Activated T-helper 1 cell treated with Interleukin-2 at 50 U/mL for 16 hours (primary cell): ENCODE results near the gene PRAME.
"Not testable (repeated sequence)": the region's sequence is repeated elsewhere in the genome, so short reads cannot be mapped to it uniquely, and the experiment has no call there.

ENCODE experiments used
- DNase-seq: peaks from one replicate; pipeline ENCODE4 v3.0.0-alpha.2; 2020; ENCODE audit warnings: low read depth

PRAME gene

DNA sequence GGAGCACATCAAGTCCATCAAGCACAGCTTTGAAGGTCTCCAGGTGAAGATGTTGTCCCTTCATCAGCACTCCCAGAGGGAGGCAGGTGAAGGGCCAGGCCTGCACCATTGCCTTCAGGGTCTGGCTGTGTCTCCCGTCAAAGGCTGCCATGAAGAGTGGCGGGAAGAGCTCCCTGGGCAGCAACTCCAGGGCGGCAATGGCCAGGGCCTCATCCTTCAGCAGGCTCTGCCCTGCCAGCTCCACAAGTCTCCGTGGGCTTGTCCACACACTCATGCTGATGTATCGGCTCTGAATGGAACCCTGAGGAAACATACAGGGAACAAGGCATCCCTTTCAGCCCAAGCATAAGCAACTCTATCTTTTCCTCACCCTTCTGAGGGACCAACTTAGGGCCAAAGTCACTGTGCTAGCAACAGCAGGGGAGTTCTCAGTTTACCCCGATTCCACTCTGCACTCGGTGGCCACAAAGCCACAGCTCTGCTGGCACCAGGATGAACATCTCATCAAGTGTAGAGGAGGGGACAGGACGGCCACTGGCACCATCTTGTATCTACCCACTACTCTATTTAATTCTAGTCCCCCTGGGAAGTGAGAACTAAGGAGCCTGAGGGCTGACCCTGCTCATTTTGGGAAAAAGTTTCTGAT, 8.2 kb downstream of the PRAME start:
- DNase-seq, result no peak

DNA sequence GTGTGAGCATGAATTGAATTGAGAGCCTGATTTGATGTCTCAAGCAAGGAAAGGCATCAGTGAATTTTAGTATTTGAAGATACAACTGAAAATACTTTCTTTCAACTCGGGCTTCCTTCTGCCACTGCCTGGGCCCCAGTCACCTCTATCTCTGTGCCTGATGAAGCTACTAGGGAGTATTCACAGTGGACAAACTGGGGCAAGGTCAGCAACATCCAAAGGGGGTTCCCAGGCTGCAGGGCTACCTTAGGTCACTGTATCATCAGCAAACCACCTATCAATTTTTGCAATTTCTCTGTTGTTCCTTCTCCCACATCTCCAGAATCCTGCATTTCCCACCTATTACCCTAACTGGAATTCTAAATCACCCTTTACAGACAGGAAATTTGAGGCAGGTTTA, 10.2 kb downstream of the PRAME start:
- DNase-seq, result no peak

DNA sequence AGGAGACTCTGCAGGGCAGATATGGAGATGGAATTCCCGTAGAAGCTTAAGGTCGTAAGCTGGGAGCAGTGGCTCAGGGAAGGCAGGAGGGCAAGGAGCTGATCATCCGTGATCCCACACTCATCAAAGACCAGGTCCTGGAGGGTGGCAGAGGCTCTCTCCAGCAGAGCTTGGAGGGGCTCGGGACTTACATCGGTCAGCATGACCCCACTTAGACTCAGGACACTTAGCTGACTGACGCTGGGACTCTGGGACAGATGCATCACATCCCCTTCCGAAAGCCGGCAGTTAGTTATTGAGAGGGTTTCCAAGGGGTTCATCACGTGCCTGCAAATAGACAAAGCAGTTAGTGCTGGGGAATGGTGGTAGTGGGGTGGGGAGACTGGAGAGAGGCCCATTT, 10.7 kb downstream of the PRAME start:
- no peak for DNase-seq

- DNase-seq, result no peak
These were observed 11.3 kb downstream of the PRAME start for GRCh38 chr22:22547692-22548300.

- DNase-seq, result no peak
These were observed 11.8 kb downstream of the PRAME start for GRCh38 chr22:22547226-22547625.

DNA sequence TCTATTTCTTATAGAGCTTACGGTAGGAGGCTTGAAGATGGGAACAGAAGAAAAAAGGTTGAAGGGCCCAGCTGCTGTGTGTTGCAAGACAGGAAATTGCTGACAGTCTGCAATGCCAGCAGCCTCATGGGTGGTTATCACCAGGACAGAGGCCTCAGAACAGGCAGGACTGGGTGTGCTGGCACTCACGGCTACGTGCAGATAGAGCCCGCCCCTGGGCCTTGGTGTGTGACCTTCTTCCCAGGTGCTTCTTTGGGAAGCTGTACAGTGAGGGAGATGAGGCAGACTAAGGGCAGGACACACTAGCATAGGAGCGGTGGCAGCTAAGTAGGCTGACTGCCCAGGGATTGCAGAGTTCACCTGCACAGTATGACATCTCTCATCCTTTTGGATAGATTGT, 12.6 kb downstream of the PRAME start:
- DNase-seq, result no peak

DNA sequence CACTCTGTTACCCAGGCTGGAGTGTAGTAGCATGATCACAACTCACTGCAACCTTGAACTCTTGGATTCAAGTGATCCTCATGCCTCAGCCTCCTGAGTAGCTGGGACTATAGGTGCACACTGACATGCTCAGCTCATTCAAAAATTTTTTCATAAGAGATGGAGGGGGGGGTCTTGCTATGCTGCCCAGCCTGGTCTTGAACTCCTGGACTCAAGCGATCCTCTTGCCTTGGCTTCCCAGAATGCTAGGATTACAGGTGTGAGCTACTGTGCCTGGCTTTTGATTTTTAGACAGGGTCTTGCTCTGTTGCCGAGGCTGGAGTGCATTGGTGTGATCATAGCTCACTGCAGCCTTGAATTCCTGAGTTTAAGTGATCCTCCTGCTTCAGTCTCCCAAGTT, 14.0 kb downstream of the PRAME start:
- no peak for DNase-seq

GRCh38 chr22:22538226-22538989, 20.7 kb downstream of the PRAME start:
- no peak for DNase-seq

- DNase-seq, result no peak
These were observed 22.1 kb downstream of the PRAME start for GRCh38 chr22:22536916-22537315.

DNA sequence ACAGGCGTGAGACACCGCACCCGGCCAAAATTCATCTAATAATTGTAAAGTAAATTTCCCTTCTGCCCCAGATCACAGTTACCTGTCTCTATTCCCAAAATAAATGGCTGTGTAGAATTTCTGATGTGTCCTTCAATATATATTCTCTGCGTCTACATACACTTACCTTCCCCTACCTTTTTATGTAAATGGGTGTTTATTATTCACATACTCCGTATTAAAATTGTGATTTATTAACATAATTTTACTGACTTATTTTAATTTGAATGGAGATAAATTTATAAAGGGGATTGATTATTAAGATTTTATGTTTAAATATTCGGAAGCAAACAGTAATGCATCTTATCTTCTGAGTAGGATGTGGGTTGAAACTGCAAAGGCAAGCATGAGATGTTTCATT, 22.6 kb downstream of the PRAME start:
- DNase-seq, result no peak

DNA sequence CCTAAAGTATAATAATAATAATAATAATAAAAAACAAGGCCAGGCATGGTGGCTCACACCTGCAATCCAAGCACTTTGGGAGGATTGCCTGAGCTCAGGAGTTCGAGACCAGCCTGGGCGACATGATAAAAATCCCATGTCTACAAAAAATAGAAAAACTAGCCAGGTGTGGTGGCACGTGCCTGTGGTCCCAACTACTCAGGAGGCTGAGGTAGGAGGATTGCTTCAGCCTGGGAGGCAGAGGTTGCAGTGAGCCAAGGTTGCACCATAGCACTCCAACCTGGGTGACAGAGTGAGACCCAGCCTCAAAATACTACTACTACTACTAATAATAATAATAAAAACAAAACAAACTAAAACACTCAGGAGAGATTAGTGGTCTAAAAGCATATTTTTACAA, 23.4 kb downstream of the PRAME start:
- no peak for DNase-seq

GRCh38 chr22:22534604-22535415, 24.3 kb downstream of the PRAME start:
- DNase-seq, result no peak

GRCh38 chr22:22533863-22534262, 25.2 kb downstream of the PRAME start:
- no peak for DNase-seq

DNA sequence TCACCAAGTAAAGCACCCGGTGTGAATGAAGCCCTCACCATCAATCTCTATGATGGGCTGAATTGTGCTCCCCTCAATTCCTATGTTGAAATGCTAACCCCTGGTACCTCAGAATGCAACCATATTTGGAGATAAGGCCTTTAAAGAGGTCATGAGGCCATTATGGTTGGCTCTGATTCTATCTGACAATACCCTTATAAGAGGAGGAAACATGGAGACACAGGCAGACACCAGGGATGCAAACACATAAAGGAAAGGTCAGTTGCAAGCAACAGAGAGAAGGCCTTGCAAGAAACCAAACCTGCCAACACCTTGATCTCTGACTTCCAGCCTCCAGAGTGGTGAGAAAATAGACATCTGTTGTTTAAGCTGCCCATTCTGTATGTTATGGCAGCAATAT, 25.6 kb downstream of the PRAME start:
- DNase-seq, result no peak

- not testable (repeated sequence) for DNase-seq
These were observed 26.5 kb downstream of the PRAME start for GRCh38 chr22:22532547-22533071.

DNA sequence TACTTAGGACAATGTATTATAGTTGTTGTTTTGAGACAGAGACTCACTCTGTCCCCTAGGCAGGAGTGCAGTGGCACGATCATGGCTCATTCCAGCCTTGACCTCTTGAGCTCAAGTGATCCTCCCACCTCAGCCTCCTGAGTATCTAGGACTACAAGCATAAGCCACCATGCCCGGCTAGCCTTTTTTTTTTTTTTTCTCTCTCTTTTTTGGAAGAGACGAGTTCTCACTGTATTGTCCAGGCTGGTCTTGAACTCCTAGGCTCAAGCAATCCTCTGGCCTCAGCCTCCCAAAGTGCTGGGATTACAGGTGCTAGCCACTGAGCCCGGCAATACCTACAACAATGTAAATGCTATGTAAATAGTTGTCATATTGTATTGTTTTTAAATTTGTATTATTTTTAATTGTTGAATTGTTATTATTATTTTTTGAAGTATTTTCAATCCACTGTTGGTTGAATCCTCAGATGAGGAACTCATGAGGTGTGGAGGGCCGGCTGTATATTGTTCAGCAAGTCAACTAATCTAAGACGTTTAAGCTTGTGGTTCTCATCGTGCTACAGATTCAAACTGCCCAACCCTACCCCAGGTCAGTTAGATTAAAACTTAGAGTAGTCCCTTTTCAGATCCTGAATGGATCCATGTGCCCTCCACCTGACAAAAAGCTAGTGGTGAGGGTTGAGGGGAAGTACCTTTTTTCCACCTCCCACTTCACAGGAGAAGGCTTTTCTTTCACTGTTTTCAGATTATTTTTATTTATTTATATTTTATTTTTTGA, 27.1 kb downstream of the PRAME start:
- no peak for DNase-seq

- no peak for DNase-seq
These were observed 30.3 kb downstream of the PRAME start for GRCh38 chr22:22528780-22529179.

- DNase-seq, result no peak
These were observed 31.8 kb downstream of the PRAME start for GRCh38 chr22:22527312-22527711.

DNA sequence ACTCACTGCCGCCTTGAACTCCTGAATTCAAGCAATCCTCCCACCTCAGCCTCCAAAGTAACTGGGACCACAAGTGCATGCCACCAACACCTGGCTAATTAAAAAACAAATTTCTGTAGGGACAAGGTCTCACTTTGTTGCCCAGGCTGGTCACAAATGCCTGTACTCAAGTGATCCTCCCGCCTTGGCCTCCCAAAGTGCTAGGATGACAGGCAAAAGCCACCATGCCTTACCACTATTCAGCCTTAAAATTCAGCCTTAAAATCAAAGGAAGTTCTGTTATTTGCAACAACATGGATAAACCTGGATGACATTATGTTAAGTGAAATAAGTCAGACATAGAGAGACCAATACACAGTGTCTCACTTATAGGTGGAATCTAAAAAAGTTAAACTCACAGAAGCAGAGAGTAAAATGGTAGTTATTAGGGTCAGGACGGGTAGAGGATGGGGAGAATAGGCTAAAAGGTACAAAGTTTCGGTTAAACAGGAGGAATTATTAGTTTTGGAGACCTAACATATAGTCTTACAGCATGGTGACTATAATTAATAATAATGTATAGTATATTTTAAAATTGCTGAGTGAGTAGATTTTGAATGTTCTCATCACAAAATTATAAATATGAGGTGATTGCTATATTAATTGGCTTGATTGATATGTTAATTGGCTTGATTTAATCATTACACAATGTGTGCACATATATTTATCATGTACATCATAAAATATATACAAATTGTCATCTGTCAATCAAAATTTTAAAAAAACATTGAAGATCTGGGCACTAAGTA, 32.7 kb downstream of the PRAME start:
- no peak for DNase-seq

GRCh38 chr22:22523494-22523893, 35.6 kb downstream of the PRAME start:
- DNase-seq, result no peak

GRCh38 chr22:22521631-22522030, 37.4 kb downstream of the PRAME start:
- DNase-seq, result no peak
